Endothelial cell of umbilical vein (primary cell): Measurements from ENCODE around the gene CCP110.

Experiments
- EZH2 ChIP-seq: IDR thresholded peaks from 2 replicates; pipeline ENCODE4 v1.6.1; 2012; ENCODE audit warnings: borderline replicate concordance, low read depth, mild to moderate bottlenecking, moderate library complexity, low read length, inconsistent platforms; ENCODE audit not compliant: severe bottlenecking
- POLR2A ChIP-seq: IDR thresholded peaks from 2 replicates; pipeline ENCODE4 v1.6.1; 2012; ENCODE audit warnings: low read depth, mild to moderate bottlenecking, control low read depth, low read length
- POLR2AphosphoS5 ChIP-seq: IDR thresholded peaks from 2 replicates; pipeline ENCODE4 v1.6.1; 2012; ENCODE audit warnings: low read depth, mild to moderate bottlenecking, control low read depth, low read length, moderate library complexity; ENCODE audit not compliant: insufficient read depth
- TF ChIP-seq, protein P1 (sequence below), 2 donors: IDR thresholded peaks; 1 replicate in 1 of 2; 2 replicates in 1 of 2; pipeline ENCODE4 v1.5.1; 2011; ENCODE audit warnings: low read length in 2 of 2, mild to moderate bottlenecking in 2 of 2, moderate library complexity in 2 of 2, control low read depth in 1 of 2, inconsistent platforms in 1 of 2, low read depth in 1 of 2; ENCODE audit not compliant: insufficient read depth in 1 of 2; ENCODE audit errors: extremely low read depth in 1 of 2

DNA sequence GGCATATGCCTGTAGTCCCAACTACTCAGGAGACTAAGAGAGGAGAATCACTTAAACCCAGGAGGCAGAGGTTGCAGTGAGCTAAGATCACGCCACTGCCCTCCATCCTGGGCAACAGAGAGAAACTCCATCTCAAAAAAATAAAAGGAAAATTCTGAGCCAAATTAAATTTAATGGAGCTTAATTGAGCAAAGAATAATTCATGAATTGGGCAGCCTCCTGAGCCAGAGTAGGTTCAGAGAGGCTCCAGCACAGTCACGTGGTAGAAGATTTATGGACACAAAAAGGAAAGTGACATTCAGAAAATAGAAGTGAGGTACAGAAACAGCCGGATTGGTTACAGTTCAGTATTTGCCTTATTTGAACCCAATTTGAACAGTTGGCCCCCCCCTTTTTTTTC, 42.6 kb downstream of the CCP110 start:
- TF ChIP-seq, protein P1, sequence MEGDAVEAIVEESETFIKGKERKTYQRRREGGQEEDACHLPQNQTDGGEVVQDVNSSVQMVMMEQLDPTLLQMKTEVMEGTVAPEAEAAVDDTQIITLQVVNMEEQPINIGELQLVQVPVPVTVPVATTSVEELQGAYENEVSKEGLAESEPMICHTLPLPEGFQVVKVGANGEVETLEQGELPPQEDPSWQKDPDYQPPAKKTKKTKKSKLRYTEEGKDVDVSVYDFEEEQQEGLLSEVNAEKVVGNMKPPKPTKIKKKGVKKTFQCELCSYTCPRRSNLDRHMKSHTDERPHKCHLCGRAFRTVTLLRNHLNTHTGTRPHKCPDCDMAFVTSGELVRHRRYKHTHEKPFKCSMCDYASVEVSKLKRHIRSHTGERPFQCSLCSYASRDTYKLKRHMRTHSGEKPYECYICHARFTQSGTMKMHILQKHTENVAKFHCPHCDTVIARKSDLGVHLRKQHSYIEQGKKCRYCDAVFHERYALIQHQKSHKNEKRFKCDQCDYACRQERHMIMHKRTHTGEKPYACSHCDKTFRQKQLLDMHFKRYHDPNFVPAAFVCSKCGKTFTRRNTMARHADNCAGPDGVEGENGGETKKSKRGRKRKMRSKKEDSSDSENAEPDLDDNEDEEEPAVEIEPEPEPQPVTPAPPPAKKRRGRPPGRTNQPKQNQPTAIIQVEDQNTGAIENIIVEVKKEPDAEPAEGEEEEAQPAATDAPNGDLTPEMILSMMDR (IDR thresholded peaks at IDR 0.05; ENCODE audit: extremely low read depth in 1 of 2, insufficient read depth in 1 of 2, low read depth in 1 of 2, low read length in 2 of 2) = no peak
- TF ChIP-seq POLR2A (no peak), EZH2 (no peak), POLR2AphosphoS5 (no peak)
